WTC11 (cell line): ENCODE data around the gene PDE11A. TPM values are rescaled to one million over a fixed set of nuclear protein-coding genes. Genes with fewer than 3 reads are reported as not detected.

ENCODE experiments used
- ATAC-seq: fragments of 200-7000 bp; cut with Tn5 transposase; 2 replicates; pipeline ENCODE4 v1.10.0; 2021; ENCODE audit warnings: mild to moderate bottlenecking, moderate library complexity
- CTCF ChIA-PET: fragments of 300-600 bp; sonication (Branson Sonifier 250); formaldehyde crosslinking; loops from one replicate; lab custom pipeline; 2021; ENCODE audit warnings: antibody characterized with exemption; lab: Charles Lee
- POLR2A ChIA-PET: fragments of 350-600 bp; sonication (Branson Sonifier 250); formaldehyde crosslinking; loops from one replicate; lab custom pipeline; 2021; ENCODE audit warnings: antibody characterized with exemption; lab: Charles Lee
- DNase-seq: peaks from one replicate; pipeline ENCODE4 v3.0.0; 2021; ENCODE audit warnings: low spot score
- H3K27ac Mint-ChIP-seq: 2 replicates; pipeline ENCODE4 v1.8.0; 2021; ENCODE audit warnings: mixed read lengths
- H3K27me3 Mint-ChIP-seq: 2 replicates; pipeline ENCODE4 v1.8.0; 2021; ENCODE audit warnings: low read depth, mild to moderate bottlenecking, moderate library complexity, mixed read lengths
- H3K36me3 Mint-ChIP-seq: 2 replicates; pipeline ENCODE4 v1.8.0; 2021; ENCODE audit warnings: mixed read lengths
- H3K4me1 Mint-ChIP-seq: 2 replicates; pipeline ENCODE4 v1.8.0; 2022; ENCODE audit warnings: mixed read lengths
- H3K4me3 Mint-ChIP-seq: 2 replicates; pipeline ENCODE4 v1.8.0; 2021; ENCODE audit warnings: mild to moderate bottlenecking, moderate library complexity, mixed read lengths
- H3K9me3 Mint-ChIP-seq: 2 replicates; pipeline ENCODE4 v1.8.0; 2021; ENCODE audit warnings: mixed read lengths
- CBFB ChIP-seq: sonication (generic); formaldehyde crosslinking; IDR thresholded peaks from 2 replicates; pipeline ENCODE4 v1.8.1; 2022; ENCODE audit warnings: mild to moderate bottlenecking, low read depth, missing genetic modification reagents
- GABPB1 ChIP-seq: sonication (generic); formaldehyde crosslinking; IDR thresholded peaks from 2 replicates; pipeline ENCODE4 v1.8.1; 2023; ENCODE audit warnings: mild to moderate bottlenecking, missing genetic modification reagents
- HMGA2 ChIP-seq: fragments of 250-450 bp; sonication (Bioruptor Pico); IDR thresholded peaks from 2 replicates; pipeline ENCODE4 v1.4.0; 2021; ENCODE audit warnings: mild to moderate bottlenecking, moderate library complexity
- HMGXB4 ChIP-seq: sonication (generic); formaldehyde crosslinking; IDR thresholded peaks from 2 replicates; pipeline ENCODE4 v1.8.1; 2023; ENCODE audit warnings: mild to moderate bottlenecking, moderate library complexity, missing genetic modification reagents
- KAT7 ChIP-seq: sonication (generic); formaldehyde crosslinking; IDR thresholded peaks from 2 replicates; pipeline ENCODE4 v1.8.1; 2023; ENCODE audit warnings: missing genetic modification reagents, mild to moderate bottlenecking, borderline replicate concordance
- MXD4 ChIP-seq: fragments of 250-450 bp; sonication (Bioruptor Pico); IDR thresholded peaks from 2 replicates; pipeline ENCODE4 v1.8.0; 2021; ENCODE audit warnings: mild to moderate bottlenecking, moderate library complexity, borderline replicate concordance
- NR1H2 ChIP-seq: sonication (generic); formaldehyde crosslinking; IDR thresholded peaks from 2 replicates; pipeline ENCODE4 v1.9.0; 2021; ENCODE audit warnings: mild to moderate bottlenecking, moderate library complexity, missing genetic modification reagents
- PRDM15 ChIP-seq: sonication (generic); formaldehyde crosslinking; IDR thresholded peaks from 2 replicates; pipeline ENCODE4 v1.8.0; 2022; ENCODE audit warnings: missing genetic modification reagents
- PREB ChIP-seq: sonication (generic); formaldehyde crosslinking; IDR thresholded peaks from 2 replicates; pipeline ENCODE4 v1.8.1; 2022; ENCODE audit warnings: mild to moderate bottlenecking, missing genetic modification reagents, moderate library complexity, borderline replicate concordance
- SMAD4 ChIP-seq: sonication (generic); formaldehyde crosslinking; IDR thresholded peaks from 2 replicates; pipeline ENCODE4 v1.8.0; 2022; ENCODE audit warnings: mild to moderate bottlenecking, missing genetic modification reagents
- SP1 ChIP-seq: sonication (generic); formaldehyde crosslinking; conservative IDR thresholded peaks from 2 replicates; pipeline ENCODE4 v1.8.1; 2022; ENCODE audit warnings: missing genetic modification reagents
- TCF7 ChIP-seq: sonication (generic); formaldehyde crosslinking; IDR thresholded peaks from 2 replicates; pipeline ENCODE4 v1.8.0; 2022; ENCODE audit warnings: mild to moderate bottlenecking, low read depth, missing genetic modification reagents, moderate library complexity
- TP53 ChIP-seq: sonication (generic); formaldehyde crosslinking; IDR thresholded peaks from 2 replicates; pipeline ENCODE4 v1.8.1; 2023; ENCODE audit warnings: mild to moderate bottlenecking, missing genetic modification reagents
- ZNF232 ChIP-seq: sonication (generic); formaldehyde crosslinking; IDR thresholded peaks from 2 replicates; pipeline ENCODE4 v1.8.0; 2022; ENCODE audit warnings: mild to moderate bottlenecking, missing genetic modification reagents
- ZNF263 ChIP-seq: sonication (generic); formaldehyde crosslinking; IDR thresholded peaks from 2 replicates; pipeline ENCODE4 v1.8.1; 2022; ENCODE audit warnings: low read depth, mild to moderate bottlenecking, moderate library complexity, missing genetic modification reagents
- ZNF317 ChIP-seq: sonication (generic); formaldehyde crosslinking; IDR thresholded peaks from 2 replicates; pipeline ENCODE4 v1.8.1; 2023; ENCODE audit warnings: low read depth, mild to moderate bottlenecking, moderate library complexity, missing genetic modification reagents, borderline replicate concordance
- ZNF425 ChIP-seq: fragments of 250-450 bp; sonication (Bioruptor Pico); conservative IDR thresholded peaks from 2 replicates; pipeline ENCODE4 v1.9.0; 2021; ENCODE audit warnings: mild to moderate bottlenecking
- ZNF671 ChIP-seq: fragments of 250-450 bp; sonication (Bioruptor Pico); IDR thresholded peaks from 2 replicates; pipeline ENCODE4 v1.8.0; 2021; ENCODE audit warnings: mild to moderate bottlenecking
- total RNA-seq: library from RNA; stranded (reverse); gene quantifications from 3 replicates; pipeline ENCODE4 v1.2.3, GENCODE V29; 2021

PDE11A gene
- total RNA-seq, 1 experiment from 2014 or later: 0.13 TPM

DNA sequence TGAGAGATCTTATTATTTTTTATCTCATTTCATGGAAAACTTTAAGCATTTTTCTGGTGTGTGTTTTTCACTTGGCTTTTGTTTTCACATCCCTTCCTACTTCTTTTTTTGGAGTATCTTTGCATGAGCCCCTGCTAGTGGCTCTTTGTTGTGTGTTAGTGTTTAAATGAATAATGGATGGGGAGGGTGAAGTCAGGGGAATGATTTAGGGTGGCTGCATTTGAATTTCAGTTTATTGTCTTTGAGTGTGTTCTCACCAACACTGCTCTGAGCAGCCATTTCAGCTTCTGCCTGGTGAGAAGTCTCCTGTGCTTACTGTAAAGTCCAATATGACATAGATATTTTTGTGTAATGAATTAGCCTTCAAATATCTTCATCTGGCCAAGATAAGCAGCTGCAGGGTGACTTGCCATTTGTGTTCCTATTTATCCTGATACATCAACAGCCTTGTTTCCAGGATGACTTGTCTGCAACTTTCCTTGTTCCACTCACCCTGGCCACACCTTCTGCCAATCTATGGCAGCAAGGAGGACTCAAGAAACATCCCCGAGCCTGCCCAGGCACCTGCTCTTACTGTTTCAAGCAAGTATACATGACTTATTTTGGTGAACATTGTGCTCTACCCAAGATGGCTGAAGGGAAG is 182.6 kb downstream of the PDE11A start:
- DNase-seq (no peak), ATAC-seq (peak; percentile 81)
- ChIA-PET CTCF (no interaction called here), POLR2A (no interaction called here)
- H3K4me3 Mint-ChIP-seq: peak overlapping the region; percentile 11; the same call in 1 of the 2 replicates
- H3K27ac Mint-ChIP-seq: peak overlapping the region; percentile 4
- H3K4me1 Mint-ChIP-seq: peaks cover 26% of the 10 kb centered on the region
- no peak for TF ChIP-seq ZNF317 (CRISPR knock-in tag)
- no peak for TF ChIP-seq SP1 (CRISPR knock-in tag)
- no peak for TF ChIP-seq SMAD4 (CRISPR knock-in tag)
- TF ChIP-seq, all 79 proteins: peak for 0
- H3K27me3 Mint-ChIP-seq: no peaks in the 10 kb centered on the region
- H3K9me3 Mint-ChIP-seq: no peaks in the 10 kb centered on the region
- H3K36me3 Mint-ChIP-seq: no peaks in the 10 kb centered on the region

DNA sequence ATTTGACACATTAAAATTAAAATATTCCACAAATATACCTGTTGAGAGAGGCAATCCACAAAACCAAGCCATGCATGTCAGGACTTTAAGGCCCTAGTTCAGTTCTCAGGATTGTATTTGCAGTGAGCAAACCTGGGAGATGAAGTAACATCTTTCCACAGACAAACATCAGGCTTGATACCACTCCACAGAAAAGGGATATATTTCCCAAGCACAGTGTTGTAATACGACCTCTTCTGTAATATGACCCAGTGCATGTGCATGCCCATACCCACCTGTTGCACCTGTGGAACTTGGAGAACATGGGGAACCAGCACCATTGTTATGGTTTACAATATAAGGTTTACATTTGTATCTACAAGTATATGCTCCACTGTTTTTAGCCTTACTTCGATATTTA is 184.0 kb downstream of the PDE11A start:
- no peak for DNase-seq
- Mint-ChIP-seq H3K36me3 (no peaks in the 10 kb centered on the region), H3K27me3 (no peaks in the 10 kb centered on the region; the same call in 1 of the 2 replicates), H3K27ac (no peak overlapping the region), H3K4me3 (no peak overlapping the region), H3K4me1 (peaks cover 26% of the 10 kb centered on the region), H3K9me3 (peaks cover 3% of the 10 kb centered on the region; the same call in 1 of the 2 replicates)
- CTCF ChIA-PET: no interaction called here
- TF ChIP-seq PREB (CRISPR knock-in tag): no peak
- TF ChIP-seq MXD4: no peak
- POLR2A ChIA-PET: no interaction called here
- ATAC-seq: peak; percentile 41; the same call in 1 of the 2 replicates

GRCh38 chr2:177887722-177888121 is 184.9 kb downstream of the PDE11A start:
- no peak for DNase-seq
- H3K4me3 Mint-ChIP-seq: no peak overlapping the region
- no peak for ATAC-seq
- no peaks in the 10 kb centered on the region for H3K36me3 Mint-ChIP-seq
- POLR2A ChIA-PET: no interaction called here
- H3K27me3 Mint-ChIP-seq: no peaks in the 10 kb centered on the region; the same call in 1 of the 2 replicates
- peaks cover 3% of the 10 kb centered on the region; the same call in 1 of the 2 replicates for H3K9me3 Mint-ChIP-seq
- TF ChIP-seq ZNF425 (CRISPR knock-in tag) (no peak), NR1H2 (no peak), ZNF232 (CRISPR knock-in tag) (no peak), GABPB1 (CRISPR knock-in tag) (no peak), TP53 (CRISPR knock-in tag) (no peak), CBFB (CRISPR knock-in tag) (no peak), ZNF671 (no peak)
- CTCF ChIA-PET: interaction anchor here (1.4 kb wide), 1 partner anchor 88 kb away, joined by 5 read pairs; no protein-coding TSS in a partner anchor
- no peak overlapping the region for H3K27ac Mint-ChIP-seq
- H3K4me1 Mint-ChIP-seq: peaks cover 26% of the 10 kb centered on the region

- no peak overlapping the region for H3K4me3 Mint-ChIP-seq
- H3K27me3 Mint-ChIP-seq: no peaks in the 10 kb centered on the region; the same call in 1 of the 2 replicates
- peaks cover 26% of the 10 kb centered on the region for H3K4me1 Mint-ChIP-seq
- ChIA-PET CTCF (interaction anchor here (1.4 kb wide), 1 partner anchor 87 kb away, joined by 5 read pairs; no protein-coding TSS in a partner anchor), POLR2A (interaction anchor here (0.6 to 0.8 kb wide), 2 partner anchors 12 to 172 kb away, joined by 3 read pairs; no protein-coding TSS in a partner anchor)
- H3K36me3 Mint-ChIP-seq: no peaks in the 10 kb centered on the region
- ATAC-seq (no peak), DNase-seq (no peak)
- no peak overlapping the region for H3K27ac Mint-ChIP-seq
- peaks cover 3% of the 10 kb centered on the region; the same call in 1 of the 2 replicates for H3K9me3 Mint-ChIP-seq
- no peak for TF ChIP-seq ZNF263
- TF ChIP-seq HMGA2: no peak
- TF ChIP-seq PRDM15 (CRISPR knock-in tag): no peak
- no peak for TF ChIP-seq HMGXB4 (CRISPR knock-in tag)
- TF ChIP-seq ZNF317 (CRISPR knock-in tag): no peak
- no peak for TF ChIP-seq NR1H2
- TF ChIP-seq MXD4: no peak
- no peak for TF ChIP-seq KAT7 (CRISPR knock-in tag)
- TF ChIP-seq TCF7 (CRISPR knock-in tag): no peak
Measured at GRCh38 chr2:177886824-177887223, 185.8 kb downstream of the PDE11A start.
